Nephron (organoid): ENCODE measurements around the gene VAV2.

Experiments
- H3K27ac Mint-ChIP-seq, 3 experiments: 2 replicates each; pipeline ENCODE4 v1.8.0; 2020; ENCODE audit warnings: mixed read lengths in 3 of 3, mild to moderate bottlenecking in 2 of 3, moderate library complexity in 1 of 3
- H3K27me3 Mint-ChIP-seq: 2 replicates; pipeline ENCODE4 v1.8.0; 2021; ENCODE audit warnings: low read depth, mild to moderate bottlenecking, moderate library complexity, mixed read lengths
- H3K36me3 Mint-ChIP-seq: 2 replicates; pipeline ENCODE4 v1.8.0; 2020; ENCODE audit warnings: low read depth, mixed read lengths
- H3K4me1 Mint-ChIP-seq: 2 replicates; pipeline ENCODE4 v1.8.0; 2020; ENCODE audit warnings: mixed read lengths
- H3K4me3 Mint-ChIP-seq, 3 experiments: 2 replicates each; pipeline ENCODE4 v1.8.0; 2020; ENCODE audit warnings: mild to moderate bottlenecking in 3 of 3, mixed read lengths in 3 of 3, moderate library complexity in 2 of 3
- H3K9me3 Mint-ChIP-seq: 2 replicates; pipeline ENCODE4 v1.8.0; 2020; ENCODE audit warnings: mixed read lengths
- CTCF ChIP-seq, 3 experiments: fragments of 200-600 bp; sonication (generic); IDR thresholded peaks; one replicate each; pipeline ENCODE4 v1.5.0; 2021; ENCODE audit warnings: antibody characterized with exemption in 3 of 3; ENCODE audit not compliant: unreplicated experiment in 3 of 3

The VAV2 gene

GRCh38 chr9:133778336-133779013, 213.6 kb downstream of the VAV2 start:
- no peak for TF ChIP-seq CTCF (IDR thresholded peaks at IDR 0.05; ENCODE audit: unreplicated experiment in 3 of 3)
- Mint-ChIP-seq H3K4me3 (no peak overlapping the region), H3K4me1 (no peaks in the 10 kb centered on the region), H3K27me3 (no peaks in the 10 kb centered on the region), H3K9me3 (no peaks in the 10 kb centered on the region), H3K36me3 (peaks cover 21% of the 10 kb centered on the region), H3K27ac (no peak overlapping the region)

- Mint-ChIP-seq H3K27ac (no peak overlapping the region), H3K4me1 (no peaks in the 10 kb centered on the region), H3K27me3 (no peaks in the 10 kb centered on the region), H3K4me3 (no peak overlapping the region), H3K36me3 (peaks cover 21% of the 10 kb centered on the region), H3K9me3 (no peaks in the 10 kb centered on the region)
- no peak for TF ChIP-seq CTCF (IDR thresholded peaks at IDR 0.05; ENCODE audit: unreplicated experiment in 3 of 3)
These were observed 214.3 kb downstream of the VAV2 start for GRCh38 chr9:133777871-133778270.

GRCh38 chr9:133777068-133777791, 214.9 kb downstream of the VAV2 start:
- no peak for TF ChIP-seq CTCF (IDR thresholded peaks at IDR 0.05; ENCODE audit: unreplicated experiment in 3 of 3)
- Mint-ChIP-seq H3K9me3 (no peaks in the 10 kb centered on the region), H3K4me3 (no peak overlapping the region), H3K27ac (no peak overlapping the region), H3K27me3 (no peaks in the 10 kb centered on the region), H3K36me3 (peaks cover 24% of the 10 kb centered on the region), H3K4me1 (no peaks in the 10 kb centered on the region)

GRCh38 chr9:133775951-133776905, 215.9 kb downstream of the VAV2 start:
- Mint-ChIP-seq H3K36me3 (peaks cover 22% of the 10 kb centered on the region), H3K9me3 (no peaks in the 10 kb centered on the region), H3K4me1 (no peaks in the 10 kb centered on the region), H3K27ac (no peak overlapping the region), H3K27me3 (no peaks in the 10 kb centered on the region), H3K4me3 (no peak overlapping the region)
- no peak for TF ChIP-seq CTCF (IDR thresholded peaks at IDR 0.05; ENCODE audit: unreplicated experiment in 3 of 3)

GRCh38 chr9:133775291-133775690, 216.8 kb downstream of the VAV2 start:
- Mint-ChIP-seq H3K36me3 (peaks cover 27% of the 10 kb centered on the region), H3K4me1 (no peaks in the 10 kb centered on the region), H3K27ac (no peak overlapping the region), H3K27me3 (no peaks in the 10 kb centered on the region), H3K9me3 (no peaks in the 10 kb centered on the region), H3K4me3 (no peak overlapping the region)
- TF ChIP-seq CTCF (IDR thresholded peaks at IDR 0.05; ENCODE audit: unreplicated experiment in 3 of 3), result no peak
